Stimulated activated CD4-positive, alpha-beta T cell treated with anti-CD3 and anti-CD28 coated beads, Interleukin-4, amount 100 ng/mL, for 1 hour (primary cell): Measurements from ENCODE around the gene SPIN1.
A peak's percentile ranks its signal among the peaks of the same experiment; 100 is the strongest.
"Not testable (repeated sequence)": the region's sequence is repeated elsewhere in the genome, so short reads cannot be mapped to it uniquely, and the experiment has no call there.

Experiments
- DNase-seq: peaks from one replicate; pipeline ENCODE4 v3.0.0-alpha.2; 2020

The SPIN1 gene

GRCh38 chr9:88388203-88388885 is at the start of gene SPIN1:
TSS of gene SPIN1 (plus strand) at chr9:88388444. CDS start at chr9:88426540, 38,096 bp downstream.
- peak; percentile 87 for DNase-seq

- no peak for DNase-seq
These were observed 48.9 kb upstream of the SPIN1 start for GRCh38 chr9:88339317-88339716.

GRCh38 chr9:88342246-88342645 is 46.0 kb upstream of the SPIN1 start:
- no peak for DNase-seq

- DNase-seq, result no peak
These were observed 44.2 kb upstream of the SPIN1 start for GRCh38 chr9:88344013-88344412.

GRCh38 chr9:88350354-88350753 is 37.9 kb upstream of the SPIN1 start:
- not testable (repeated sequence) for DNase-seq

- no peak for DNase-seq
These were observed 33.1 kb upstream of the SPIN1 start for GRCh38 chr9:88355166-88355565.

GRCh38 chr9:88357250-88357649 is 31.0 kb upstream of the SPIN1 start:
- not testable (repeated sequence) for DNase-seq

GRCh38 chr9:88358723-88359122 is 29.5 kb upstream of the SPIN1 start:
- no peak for DNase-seq

- no peak for DNase-seq
These were observed 28.3 kb upstream of the SPIN1 start for GRCh38 chr9:88359974-88360373.

GRCh38 chr9:88362681-88363080 is 25.6 kb upstream of the SPIN1 start:
- DNase-seq, result no peak

GRCh38 chr9:88363661-88364060 is 24.6 kb upstream of the SPIN1 start:
- DNase-seq, result no peak

- no peak for DNase-seq
These were observed 23.5 kb upstream of the SPIN1 start for GRCh38 chr9:88364706-88365105.

- DNase-seq, result no peak
These were observed 17.9 kb upstream of the SPIN1 start for GRCh38 chr9:88370346-88370745.

GRCh38 chr9:88372103-88372654 is 16.1 kb upstream of the SPIN1 start:
- DNase-seq, result no peak

- no peak for DNase-seq
These were observed 15.2 kb upstream of the SPIN1 start for GRCh38 chr9:88373045-88373444.

GRCh38 chr9:88378317-88378716 is 9.9 kb upstream of the SPIN1 start:
- no peak for DNase-seq

GRCh38 chr9:88379352-88379751 is 8.9 kb upstream of the SPIN1 start:
- DNase-seq, result no peak

GRCh38 chr9:88380118-88380517 is 8.1 kb upstream of the SPIN1 start:
- DNase-seq, result no peak

GRCh38 chr9:88381322-88381721 is 6.9 kb upstream of the SPIN1 start:
- not testable (repeated sequence) for DNase-seq

- DNase-seq, result no peak
These were observed 5.1 kb upstream of the SPIN1 start for GRCh38 chr9:88383176-88383575.

GRCh38 chr9:88386137-88386536 is 2.1 kb upstream of the SPIN1 start:
- not testable (repeated sequence) for DNase-seq

GRCh38 chr9:88387036-88387551 is 1.1 kb upstream of the SPIN1 start:
- peak; percentile 6 for DNase-seq

- DNase-seq, result peak; percentile 26
These were observed 567 bp upstream of the SPIN1 start for GRCh38 chr9:88387552-88388202.
